Gastrocnemius medialis (tissue), 4 donors: Measurements from ENCODE around the gene GTF2H3. TPM values are rescaled to one million over a fixed set of nuclear protein-coding genes. Genes with fewer than 3 reads are reported as not detected.

Experiments
- ATAC-seq, 2 donors: fragments of 150-250 bp; one replicate each; pipeline ENCODE4 v1.9.1; 2016
- DNase-seq, 2 donors: peaks; one replicate each; pipeline ENCODE4 v3.0.0-alpha.2; 2019
- H3K27ac ChIP-seq, 4 donors: fragments of 200-600 bp; sonication (generic); 1 replicate in 1 of 4; 2 replicates in 3 of 4; pipeline ENCODE4 v1.5.1; 2016 to 2018; ENCODE audit warnings: mild to moderate bottlenecking in 2 of 4, moderate library complexity in 1 of 4
- H3K27me3 ChIP-seq, 3 donors: fragments of 200-600 bp; sonication (generic) in 2 of 3; 1 replicate in 1 of 3; 2 replicates in 2 of 3; pipeline versions ENCODE4 v1.5.1 to v1.6.0; 2016 to 2019; ENCODE audit warnings: mild to moderate bottlenecking in 1 of 3, moderate library complexity in 1 of 3
- H3K36me3 ChIP-seq, 2 donors: fragments of 200-600 bp; sonication (generic) in 1 of 2; one replicate each; pipeline ENCODE4 v1.5.1; 2017 to 2018
- H3K4me1 ChIP-seq, 2 donors: fragments of 200-600 bp; sonication (generic) in 1 of 2; one replicate each; pipeline ENCODE4 v1.5.1; 2016 to 2017; ENCODE audit warnings: mild to moderate bottlenecking in 2 of 2
- H3K4me3 ChIP-seq, 4 donors: fragments of 200-600 bp; sonication (generic) in 3 of 4; 1 replicate in 1 of 4; 2 replicates in 3 of 4; pipeline ENCODE4 v1.5.1; 2016 to 2019; ENCODE audit warnings: mild to moderate bottlenecking in 2 of 4
- H3K9me3 ChIP-seq, 3 donors: fragments of 200-600 bp; sonication (generic) in 2 of 3; 1 replicate in 1 of 3; 2 replicates in 2 of 3; pipeline ENCODE4 v1.5.1; 2016 to 2019
- CTCF ChIP-seq, 5 experiments: fragments of 450-650 bp in 3 of 5; fragments of 200-600 bp in 2 of 5; sonication (generic) in 2 of 5; IDR thresholded peaks in 4 of 5; conservative IDR thresholded peaks in 1 of 5; 1 replicate in 4 of 5; 2 replicates in 1 of 5; pipeline ENCODE4 v1.5.1; 2016 to 2019; ENCODE audit warnings: antibody characterized with exemption in 5 of 5, mild to moderate bottlenecking in 3 of 5, moderate library complexity in 3 of 5
- POLR2A ChIP-seq, 2 donors: fragments of 450-650 bp; IDR thresholded peaks; one replicate each; pipeline ENCODE4 v1.6.1; 2017; ENCODE audit warnings: antibody characterized with exemption in 2 of 2, mild to moderate bottlenecking in 2 of 2, moderate library complexity in 2 of 2
- in situ Hi-C, 4 donors: fragments of 200-750 bp; cut with MboI; loops; one replicate each; pipeline versions ENCODE4 v1.15.0 to v1.8.0; 2017; ENCODE audit warnings: low sequenced_read_pairs in 4 of 4
- intact Hi-C: fragments of 100-400 bp; cut with DNase I; formaldehyde crosslinking; loops from one replicate; pipeline ENCODE4 v1.15.1; 2023; ENCODE audit warnings: low total_unique reads
- total RNA-seq, 4 donors: library from RNA; depleted of rRNA; stranded (reverse); fragments of >200 nt; gene quantifications; one replicate each; pipeline versions ENCODE4 v1.1.0 to v1.2.3, GENCODE V29; 2016

GTF2H3 gene
- total RNA-seq, 4 donors from 2014 or later = 11.5 to 14.3 (median 12.3) TPM

DNA sequence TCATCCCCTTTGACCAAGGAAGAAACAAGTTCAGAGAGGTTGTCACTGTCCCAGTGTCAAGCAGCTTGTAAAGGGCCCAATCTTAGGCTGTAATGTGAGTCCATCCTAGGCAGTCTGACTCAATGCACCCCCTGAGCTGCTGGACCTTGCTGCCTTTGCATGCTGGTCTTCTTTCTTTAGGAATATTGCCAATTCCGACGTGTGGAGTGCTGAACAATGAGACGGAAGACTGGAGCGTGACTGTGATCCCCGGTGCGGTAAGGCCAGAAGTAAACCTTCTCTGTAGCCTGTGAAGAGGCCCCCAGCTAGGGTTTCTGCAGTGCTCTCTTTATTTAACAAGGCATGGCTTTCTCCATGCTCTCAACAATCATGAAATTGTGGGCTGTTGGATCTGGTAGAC is 38.2 kb downstream of the GTF2H3 start:
- DNase-seq (no peak), ATAC-seq (no peak)
- Histone ChIP-seq H3K27me3 (no peaks in the 10 kb centered on the region), H3K4me3 (peak overlapping the region in 3 of 4 donors; percentile 68 to 93 (median 86)), H3K4me1 (peaks cover 8 to 9% of the 10 kb centered on the region in 2 donors), H3K27ac (no peak overlapping the region), H3K9me3 (no peaks in the 10 kb centered on the region), H3K36me3 (no peaks in the 10 kb centered on the region)
- TF ChIP-seq CTCF (IDR thresholded peaks at IDR 0.05 in 4 of 5, conservative IDR thresholded peaks at IDR 0.05 in 1 of 5) (no peak), POLR2A (IDR thresholded peaks at IDR 0.05) (no peak)
- in situ Hi-C loops = no loop called here
- intact Hi-C loops = loop anchor here (2.0 to 5.0 kb wide), 2 partner anchors 40 to 41 kb away; partner anchors contain the start of genes ATP6V0A2, EIF2B1 and GTF2H3

DNA sequence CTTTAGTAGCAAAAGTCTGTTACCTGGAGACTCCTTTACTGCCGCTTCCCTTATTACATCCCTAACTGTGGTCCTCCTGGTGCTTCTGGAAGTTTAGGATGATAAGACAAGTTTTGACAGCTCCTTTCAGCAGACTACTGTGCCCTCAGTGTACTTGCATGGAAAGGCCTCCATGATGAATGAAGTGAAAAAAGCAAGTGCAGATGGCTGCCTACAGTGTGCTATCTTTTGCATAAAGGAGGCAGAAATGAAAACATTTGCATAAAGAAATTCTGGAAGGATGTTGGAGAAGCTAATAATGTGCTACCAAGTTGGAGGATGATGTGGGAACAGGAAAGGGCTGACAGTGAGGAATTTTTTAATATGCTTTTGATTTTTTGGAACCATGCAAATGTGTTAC is 41.8 kb downstream of the GTF2H3 start:
- H3K27me3 ChIP-seq = no peaks in the 10 kb centered on the region
- peaks cover 8 to 9% of the 10 kb centered on the region in 2 donors for H3K4me1 ChIP-seq
- DNase-seq (no peak), ATAC-seq (no peak)
- in situ Hi-C loops = no loop called here
- no peaks in the 10 kb centered on the region for H3K9me3 ChIP-seq
- H3K27ac ChIP-seq = no peak overlapping the region
- no peak for TF ChIP-seq CTCF (IDR thresholded peaks at IDR 0.05 in 4 of 5, conservative IDR thresholded peaks at IDR 0.05 in 1 of 5)
- no peak for TF ChIP-seq POLR2A (IDR thresholded peaks at IDR 0.05)
- intact Hi-C loops = no loop called here
- no peak overlapping the region for H3K4me3 ChIP-seq
- peaks cover 0 to 4% of the 10 kb centered on the region in 2 donors for H3K36me3 ChIP-seq

DNA sequence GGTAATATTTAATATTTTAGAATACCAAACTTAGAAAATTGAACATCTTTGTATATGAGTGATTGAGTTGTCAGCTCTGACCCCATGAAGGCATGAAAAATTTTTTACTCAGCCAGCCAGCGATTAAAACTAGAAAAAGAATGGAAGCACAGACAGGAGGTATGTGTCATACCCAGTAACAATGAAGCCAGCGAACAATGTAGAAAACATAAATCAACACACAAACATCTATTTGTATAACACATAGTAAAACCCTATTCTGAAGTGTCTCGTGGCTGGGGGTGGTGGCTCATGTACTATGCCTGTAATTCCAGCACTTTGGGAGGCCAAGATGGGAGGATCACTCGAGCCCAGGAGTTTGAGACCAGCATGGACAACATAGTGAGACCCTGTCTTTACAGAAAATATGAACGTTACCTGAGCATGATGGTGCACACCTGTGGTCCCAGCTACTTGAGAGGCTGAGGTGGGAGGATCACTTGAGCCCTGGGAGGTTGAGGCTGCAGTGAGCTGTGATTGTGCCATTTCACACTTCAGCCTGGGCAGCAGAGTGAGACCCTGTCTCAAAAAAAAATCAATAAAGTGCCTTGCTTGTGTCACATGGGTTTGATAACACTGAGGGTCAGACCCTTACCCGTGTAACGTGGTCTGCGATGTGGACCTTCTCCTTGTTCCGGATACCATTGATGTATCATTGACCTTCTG is 43.1 kb downstream of the GTF2H3 start:
- H3K36me3 ChIP-seq = peaks cover 0 to 10% of the 10 kb centered on the region in 2 donors
- peaks cover 2% of the 10 kb centered on the region in 2 donors for H3K4me1 ChIP-seq
- no peak for TF ChIP-seq CTCF (IDR thresholded peaks at IDR 0.05 in 4 of 5, conservative IDR thresholded peaks at IDR 0.05 in 1 of 5)
- TF ChIP-seq POLR2A (IDR thresholded peaks at IDR 0.05) = no peak
- DNase-seq (no peak), ATAC-seq (no peak)
- H3K27me3 ChIP-seq = no peaks in the 10 kb centered on the region
- in situ Hi-C loops (no loop called here), intact Hi-C loops (no loop called here)
- H3K9me3 ChIP-seq = no peaks in the 10 kb centered on the region
- no peak overlapping the region for H3K4me3 ChIP-seq
- no peak overlapping the region for H3K27ac ChIP-seq

GRCh38 chr12:123678981-123679380 is 45.4 kb downstream of the GTF2H3 start:
- DNase-seq (no peak), ATAC-seq (no peak)
- Histone ChIP-seq H3K27ac (no peak overlapping the region), H3K4me3 (no peak overlapping the region), H3K9me3 (no peaks in the 10 kb centered on the region), H3K4me1 (no peaks in the 10 kb centered on the region), H3K36me3 (peaks cover 0 to 10% of the 10 kb centered on the region in 2 donors), H3K27me3 (no peaks in the 10 kb centered on the region)
- in situ Hi-C loops = no loop called here
- no peak for TF ChIP-seq CTCF (IDR thresholded peaks at IDR 0.05 in 4 of 5, conservative IDR thresholded peaks at IDR 0.05 in 1 of 5)
- TF ChIP-seq POLR2A (IDR thresholded peaks at IDR 0.05) = no peak
- intact Hi-C loops = no loop called here
